ENCODE measurements around the gene AP4B1. TPM values are rescaled to one million over a fixed set of nuclear protein-coding genes. Genes with fewer than 3 reads are reported as not detected.
"Not testable (repeated sequence)": the region's sequence is repeated elsewhere in the genome, so short reads cannot be mapped to it uniquely, and the experiment has no call there.

The AP4B1 gene
- polyA plus RNA-seq, 2 of the 4 experiments (the other 2 are of a cell fraction), result 9.2 to 11.9 TPM

DNA sequence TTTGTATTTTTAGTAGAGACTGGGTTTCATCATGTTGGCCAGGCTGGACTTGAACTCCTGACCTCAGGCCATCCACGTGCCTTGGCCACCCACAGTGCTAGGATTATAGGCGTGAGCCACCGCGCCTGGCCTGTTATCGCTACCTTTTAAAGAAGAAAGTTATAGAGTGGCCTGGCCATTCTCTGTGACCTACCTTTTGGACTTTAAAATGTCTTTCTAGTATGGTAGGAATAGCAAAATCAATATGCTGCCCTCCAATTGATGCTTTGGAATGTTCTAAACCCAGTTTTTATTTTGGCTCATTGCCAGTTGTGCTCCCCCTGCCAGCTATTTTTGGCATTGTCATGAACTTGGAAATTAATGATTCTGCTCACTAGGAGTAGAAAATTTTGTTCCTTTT, 44.4 kb upstream of the AP4B1 start:
- H3K9me3 ChIP-seq, result 0 out of 3 replicates have a peak, but pooled peaks cover 3% of the 10 kb centered on the region
- no peak for DNase-seq (ENCODE audit: low read depth in 1 of 2, low spot score in 1 of 2)
- FAIRE-seq, result no peak
- 89% methylated on average over 5 of the region's 5 CpGs for WGBS (ENCODE audit: missing lambda C conversion rate)
- no peak for ATAC-seq
- ChIA-PET POLR2A (interaction anchor here (0.7 kb wide), 1 partner anchor 261 kb away, joined by 3 read pairs; no protein-coding TSS in a partner anchor), CTCF (interaction anchor here (0.6 to 0.9 kb wide), 2 partner anchors 14 to 17 kb away, joined by 3 read pairs; no protein-coding TSS in a partner anchor)
- TF ChIP-seq, protein P1, sequence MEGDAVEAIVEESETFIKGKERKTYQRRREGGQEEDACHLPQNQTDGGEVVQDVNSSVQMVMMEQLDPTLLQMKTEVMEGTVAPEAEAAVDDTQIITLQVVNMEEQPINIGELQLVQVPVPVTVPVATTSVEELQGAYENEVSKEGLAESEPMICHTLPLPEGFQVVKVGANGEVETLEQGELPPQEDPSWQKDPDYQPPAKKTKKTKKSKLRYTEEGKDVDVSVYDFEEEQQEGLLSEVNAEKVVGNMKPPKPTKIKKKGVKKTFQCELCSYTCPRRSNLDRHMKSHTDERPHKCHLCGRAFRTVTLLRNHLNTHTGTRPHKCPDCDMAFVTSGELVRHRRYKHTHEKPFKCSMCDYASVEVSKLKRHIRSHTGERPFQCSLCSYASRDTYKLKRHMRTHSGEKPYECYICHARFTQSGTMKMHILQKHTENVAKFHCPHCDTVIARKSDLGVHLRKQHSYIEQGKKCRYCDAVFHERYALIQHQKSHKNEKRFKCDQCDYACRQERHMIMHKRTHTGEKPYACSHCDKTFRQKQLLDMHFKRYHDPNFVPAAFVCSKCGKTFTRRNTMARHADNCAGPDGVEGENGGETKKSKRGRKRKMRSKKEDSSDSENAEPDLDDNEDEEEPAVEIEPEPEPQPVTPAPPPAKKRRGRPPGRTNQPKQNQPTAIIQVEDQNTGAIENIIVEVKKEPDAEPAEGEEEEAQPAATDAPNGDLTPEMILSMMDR (IDR thresholded peaks at IDR 0.05), result peak; percentile 8; the same call in 1 of the 3 replicates
- no peak for TF ChIP-seq NR3C1 (IDR thresholded peaks at IDR 0.05)
- no peak overlapping the region for H3K27ac ChIP-seq
- no peak overlapping the region for H3K4me2 ChIP-seq
- H3K4me3 ChIP-seq, result no peak overlapping the region
- peaks cover 3% of the 10 kb centered on the region; the same call in 1 of the 3 replicates for H3K4me1 ChIP-seq

DNA sequence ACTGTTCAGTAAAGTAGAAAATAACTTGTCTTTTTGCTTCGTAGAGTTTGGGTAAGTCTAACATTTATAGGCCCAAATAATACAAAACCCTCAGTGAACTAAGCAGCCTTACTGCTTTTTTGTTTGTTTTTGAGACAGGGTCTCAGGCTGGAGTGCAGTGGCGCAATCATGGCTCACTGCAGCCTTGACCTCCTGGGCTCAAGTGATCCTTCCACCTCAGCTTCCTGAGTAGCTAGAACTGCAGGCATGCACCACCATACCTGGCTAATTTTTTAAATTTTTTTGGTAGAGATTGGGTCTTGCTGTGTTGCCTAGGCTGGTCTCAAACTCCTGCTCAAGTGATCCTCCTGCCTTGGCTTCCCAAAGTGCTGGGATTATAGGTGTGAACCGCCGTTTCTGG, 43.6 kb upstream of the AP4B1 start:
- ATAC-seq; H3K4me2 ChIP-seq; H3K9me3 ChIP-seq; H3K27ac ChIP-seq; H3K4me1 ChIP-seq; DNase-seq (ENCODE audit: low read depth in 1 of 2, low spot score in 1 of 2); H3K4me3 ChIP-seq; FAIRE-seq: not testable (repeated sequence)
- 85% methylated on average over 4 of the region's 4 CpGs for WGBS (ENCODE audit: missing lambda C conversion rate)
- CTCF ChIA-PET, result interaction anchor here (0.6 to 0.7 kb wide), 2 partner anchors 30 to 112 kb away, joined by 3 read pairs; no protein-coding TSS in a partner anchor
- POLR2A ChIA-PET, result interaction anchor here (0.7 kb wide), 1 partner anchor 261 kb away, joined by 3 read pairs; no protein-coding TSS in a partner anchor

DNA sequence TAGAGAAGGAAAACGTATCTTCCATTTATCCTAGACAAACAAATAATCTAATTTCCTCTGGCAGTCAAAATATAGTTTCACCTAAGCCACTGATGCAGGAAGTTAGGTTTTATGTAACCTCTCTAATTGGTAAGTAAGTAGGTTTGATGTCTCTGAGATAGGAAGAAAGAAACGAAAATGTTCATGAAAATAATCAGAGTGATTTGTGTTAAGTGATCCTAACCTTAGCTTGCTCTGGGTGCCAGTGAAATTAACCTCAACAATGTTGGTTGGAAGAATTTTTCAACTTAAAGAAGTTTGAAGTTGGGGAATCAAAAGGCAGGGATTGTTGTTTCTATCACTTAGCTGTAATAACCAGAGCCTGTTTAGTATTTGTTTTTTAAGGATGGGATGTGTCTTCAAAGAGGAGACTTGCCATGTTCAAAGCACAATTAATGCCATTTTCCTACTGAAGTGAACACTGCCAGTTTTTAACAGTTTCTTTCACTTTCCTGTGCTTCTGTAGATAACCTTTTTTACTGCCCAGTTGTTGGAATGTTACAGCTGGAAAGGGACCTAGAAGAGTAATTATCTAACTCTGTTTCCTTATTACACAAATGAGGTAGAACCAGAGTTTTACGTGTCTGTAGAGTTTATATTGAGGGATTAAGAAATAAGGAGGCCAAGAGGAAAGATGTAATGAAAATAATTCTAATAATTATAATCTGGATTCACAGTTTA, 42.9 kb upstream of the AP4B1 start:
- DNase-seq (ENCODE audit: low read depth in 1 of 2, low spot score in 1 of 2) (no peak), ATAC-seq (no peak), FAIRE-seq (no peak)
- H3K9me3 ChIP-seq, result 0 out of 3 replicates have a peak, but pooled peaks cover 3% of the 10 kb centered on the region
- WGBS (ENCODE audit: missing lambda C conversion rate), result 62% methylated on average over 3 of the region's 3 CpGs
- H3K4me2 ChIP-seq, result no peak overlapping the region
- H3K4me1 ChIP-seq, result peaks cover 3% of the 10 kb centered on the region; the same call in 1 of the 3 replicates
- TF ChIP-seq, protein P1 (IDR thresholded peaks at IDR 0.05), result no peak
- TF ChIP-seq RARB (CRISPR knock-in tag; IDR thresholded peaks at IDR 0.05) (no peak), SMC3 (IDR thresholded peaks at IDR 0.05) (no peak), CHD4 (IDR thresholded peaks at IDR 0.05; ENCODE audit: borderline replicate concordance) (no peak), REST (IDR thresholded peaks at IDR 0.05) (no peak), ESRRA (IDR thresholded peaks at IDR 0.05; ENCODE audit: borderline replicate concordance, low read length) (no peak), NR3C1 (IDR thresholded peaks at IDR 0.05) (no peak), CHD2 (IDR thresholded peaks at IDR 0.05; ENCODE audit: low read length, partially characterized antibody) (no peak), MAFK (IDR thresholded peaks at IDR 0.05; ENCODE audit: partially characterized antibody) (no peak), JUNB (IDR thresholded peaks at IDR 0.05) (no peak), BHLHE40 (IDR thresholded peaks at IDR 0.05; ENCODE audit: low read depth, low read length) (no peak), RCOR1 (IDR thresholded peaks at IDR 0.05; ENCODE audit: low read depth, low read length) (no peak), HDAC2 (IDR thresholded peaks at IDR 0.05) (no peak)
- TF ChIP-seq, protein P2, sequence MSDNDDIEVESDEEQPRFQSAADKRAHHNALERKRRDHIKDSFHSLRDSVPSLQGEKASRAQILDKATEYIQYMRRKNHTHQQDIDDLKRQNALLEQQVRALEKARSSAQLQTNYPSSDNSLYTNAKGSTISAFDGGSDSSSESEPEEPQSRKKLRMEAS (IDR thresholded peaks at IDR 0.05), result no peak
- TF ChIP-seq, protein P3, sequence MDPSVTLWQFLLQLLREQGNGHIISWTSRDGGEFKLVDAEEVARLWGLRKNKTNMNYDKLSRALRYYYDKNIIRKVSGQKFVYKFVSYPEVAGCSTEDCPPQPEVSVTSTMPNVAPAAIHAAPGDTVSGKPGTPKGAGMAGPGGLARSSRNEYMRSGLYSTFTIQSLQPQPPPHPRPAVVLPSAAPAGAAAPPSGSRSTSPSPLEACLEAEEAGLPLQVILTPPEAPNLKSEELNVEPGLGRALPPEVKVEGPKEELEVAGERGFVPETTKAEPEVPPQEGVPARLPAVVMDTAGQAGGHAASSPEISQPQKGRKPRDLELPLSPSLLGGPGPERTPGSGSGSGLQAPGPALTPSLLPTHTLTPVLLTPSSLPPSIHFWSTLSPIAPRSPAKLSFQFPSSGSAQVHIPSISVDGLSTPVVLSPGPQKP (IDR thresholded peaks at IDR 0.05; ENCODE audit: low read depth, low read length), result no peak
- TF ChIP-seq, protein P4, sequence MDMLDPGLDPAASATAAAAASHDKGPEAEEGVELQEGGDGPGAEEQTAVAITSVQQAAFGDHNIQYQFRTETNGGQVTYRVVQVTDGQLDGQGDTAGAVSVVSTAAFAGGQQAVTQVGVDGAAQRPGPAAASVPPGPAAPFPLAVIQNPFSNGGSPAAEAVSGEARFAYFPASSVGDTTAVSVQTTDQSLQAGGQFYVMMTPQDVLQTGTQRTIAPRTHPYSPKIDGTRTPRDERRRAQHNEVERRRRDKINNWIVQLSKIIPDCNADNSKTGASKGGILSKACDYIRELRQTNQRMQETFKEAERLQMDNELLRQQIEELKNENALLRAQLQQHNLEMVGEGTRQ (IDR thresholded peaks at IDR 0.05), result no peak
- H3K4me3 ChIP-seq, result no peak overlapping the region
- ChIA-PET POLR2A (no interaction called here), CTCF (interaction anchor here (0.7 to 1.0 kb wide), 2 partner anchors 31 kb away, joined by 3 read pairs; no protein-coding TSS in a partner anchor)
- no peak overlapping the region for H3K27ac ChIP-seq

All from A549 (cell line).